SK-N-MC (cell line): ENCODE data around the gene CDK2AP2.

Experiments used
- EZH2 ChIP-seq: fragments of 200-600 bp; sonication (generic); IDR thresholded peaks from one replicate; pipeline ENCODE4 v1.6.1; 2017; ENCODE audit warnings: antibody characterized with exemption
- POLR2AphosphoS5 ChIP-seq: IDR thresholded peaks from 2 replicates; pipeline ENCODE4 v1.6.1; 2012; ENCODE audit warnings: mild to moderate bottlenecking, low read depth, low read length, borderline replicate concordance

GRCh38 chr11:67524480-67524808 is 16.5 kb upstream of the CDK2AP2 start:
- TF ChIP-seq EZH2: no peak
- TF ChIP-seq POLR2AphosphoS5: no peak
